Liver (tissue), 9 donors: ENCODE results near the gene COPA. TPM values are rescaled to one million over a fixed set of nuclear protein-coding genes. Genes with fewer than 3 reads are reported as not detected.
A peak's percentile ranks its signal among the peaks of the same experiment; 100 is the strongest.

ENCODE experiments used
- DNase-seq: peaks from one replicate; pipeline ENCODE4 v3.0.0-alpha.2; 2017; ENCODE audit warnings: low spot score
- H3K27ac ChIP-seq, 2 donors: one replicate each; pipeline ENCODE4 v1.7.0; 2013; ENCODE audit warnings: inconsistent platforms in 2 of 2, low read length in 2 of 2, control low read depth in 1 of 2, low read depth in 1 of 2, mild to moderate bottlenecking in 1 of 2
- H3K27me3 ChIP-seq, 4 donors: one replicate each; pipeline versions ENCODE4 v1.6.1 to v1.7.0; 2013; ENCODE audit warnings: low read length in 3 of 4, inconsistent platforms in 1 of 4, mild to moderate bottlenecking in 1 of 4, moderate library complexity in 1 of 4; ENCODE audit not compliant: control insufficient read depth in 4 of 4, insufficient read depth in 4 of 4
- H3K36me3 ChIP-seq, 4 donors: one replicate each; pipeline versions ENCODE4 v1.6.1 to v1.7.0; 2013; ENCODE audit warnings: low read length in 3 of 4, mild to moderate bottlenecking in 3 of 4, low read depth in 1 of 4, moderate library complexity in 1 of 4; ENCODE audit not compliant: control insufficient read depth in 4 of 4, insufficient read depth in 3 of 4
- H3K4me1 ChIP-seq, 4 donors: one replicate each; pipeline versions ENCODE4 v1.6.1 to v1.7.0; 2013; ENCODE audit warnings: low read length in 3 of 4, mild to moderate bottlenecking in 3 of 4, moderate library complexity in 1 of 4; ENCODE audit not compliant: control insufficient read depth in 4 of 4, insufficient read depth in 4 of 4
- H3K4me3 ChIP-seq, 3 donors: one replicate each; pipeline versions ENCODE4 v1.6.1 to v1.7.0; 2013; ENCODE audit warnings: low read length in 3 of 3, control low read depth in 1 of 3, low read depth in 1 of 3, mild to moderate bottlenecking in 1 of 3
- H3K9ac ChIP-seq, 2 donors: one replicate each; pipeline ENCODE4 v1.7.0; 2013; ENCODE audit warnings: low read length in 2 of 2, mild to moderate bottlenecking in 2 of 2, moderate library complexity in 2 of 2, control low read depth in 1 of 2, low read depth in 1 of 2
- H3K9me3 ChIP-seq, 4 donors: one replicate each; pipeline versions ENCODE4 v1.6.1 to v1.7.0; 2013; ENCODE audit warnings: low read length in 3 of 4; ENCODE audit not compliant: control insufficient read depth in 4 of 4
- ATF3 ChIP-seq: IDR thresholded peaks from 2 replicates; pipeline ENCODE4 v1.6.1; 2016; ENCODE audit warnings: antibody characterized with exemption
- CTCF ChIP-seq: fragments of 150-350 bp; IDR thresholded peaks from 2 replicates; pipeline ENCODE4 v1.5.1; 2017; ENCODE audit warnings: improper control_type of control experiment, low read depth, low read length; ENCODE audit not compliant: missing input control
- FOXA2 ChIP-seq: IDR thresholded peaks from 2 replicates; pipeline ENCODE4 v1.6.1; 2016; ENCODE audit warnings: antibody characterized with exemption
- HNF4A ChIP-seq, 2 donors: conservative IDR thresholded peaks; 2 replicates each; pipeline ENCODE4 v1.6.1; 2016; ENCODE audit warnings: antibody characterized with exemption in 2 of 2, mild to moderate bottlenecking in 2 of 2
- HNF4G ChIP-seq: IDR thresholded peaks from 2 replicates; pipeline ENCODE4 v1.6.1; 2016; ENCODE audit warnings: antibody characterized with exemption
- JUND ChIP-seq, 2 donors: IDR thresholded peaks; 2 replicates each; pipeline ENCODE4 v1.6.1; 2016; ENCODE audit warnings: antibody characterized with exemption in 2 of 2
- MAX ChIP-seq: IDR thresholded peaks from 2 replicates; pipeline ENCODE4 v1.6.1; 2016; ENCODE audit warnings: antibody characterized with exemption
- NR2F2 ChIP-seq: IDR thresholded peaks from 2 replicates; pipeline ENCODE4 v1.6.1; 2016; ENCODE audit warnings: antibody characterized with exemption
- RAD21 ChIP-seq, 2 donors: IDR thresholded peaks; 2 replicates each; pipeline ENCODE4 v1.6.1; 2016; ENCODE audit warnings: antibody characterized with exemption in 2 of 2, mild to moderate bottlenecking in 2 of 2
- REST ChIP-seq: IDR thresholded peaks from 2 replicates; pipeline ENCODE4 v1.6.1; 2016; ENCODE audit warnings: antibody characterized with exemption, mild to moderate bottlenecking
- RXRA ChIP-seq, 2 donors: IDR thresholded peaks; 2 replicates each; pipeline ENCODE4 v1.6.1; 2017 to 2018; ENCODE audit warnings: antibody characterized with exemption in 2 of 2, mild to moderate bottlenecking in 1 of 2
- SP1 ChIP-seq: IDR thresholded peaks from 2 replicates; pipeline ENCODE4 v1.6.1; 2018; ENCODE audit warnings: antibody characterized with exemption, mild to moderate bottlenecking
- TAF1 ChIP-seq: conservative IDR thresholded peaks from 2 replicates; pipeline ENCODE4 v1.6.1; 2016; ENCODE audit warnings: antibody characterized with exemption, mild to moderate bottlenecking
- YY1 ChIP-seq: IDR thresholded peaks from 2 replicates; pipeline ENCODE4 v1.6.1; 2016; ENCODE audit warnings: antibody characterized with exemption, mild to moderate bottlenecking
- WGBS: extraction: QIAGEN DNeasy Blood & Tissue Kit; methylation state at CpG from one replicate; pipeline ENCODE4 v1.1.7; 2013; 5-methylcytosine and 5-hydroxymethylcytosine counted together
- polyA plus RNA-seq, 2 donors: library from polyadenylated mRNA; stranded (reverse) in 1 of 2; unstranded in 1 of 2; fragments of 200-250 nt in 1 of 2; fragments of >200 nt in 1 of 2; fragmentation: Nextera tagmentation in 1 of 2; extraction: Ambion mirVana in 1 of 2; gene quantifications; one replicate each; pipeline versions ENCODE4 v1.2.1 to v1.2.3, GENCODE V29; 2013 to 2015
- total RNA-seq, 2 donors: library from RNA; depleted of rRNA; stranded (reverse); fragments of >200 nt; gene quantifications; one replicate each; pipeline ENCODE4 v1.2.3, GENCODE V29; 2014
- donor health status: healthy.
- donor health status: healthy.
- donor health status: healthy.
- donor health status: healthy.
- donor health status: healthy.

COPA gene
- total and polyA plus RNA-seq, 4 donors, result 46.8 to 145 (median 75.9) TPM

GRCh38 chr1:160374306-160375110, 31.5 kb upstream of the COPA start:
- Histone ChIP-seq H3K9me3 (no peaks in the 10 kb centered on the region), H3K36me3 (no peaks in the 10 kb centered on the region), H3K27me3 (no peaks in the 10 kb centered on the region), H3K4me3 (no peak overlapping the region), H3K9ac (no peak overlapping the region), H3K4me1 (peaks cover 0 to 7% (median 1%) of the 10 kb centered on the region in 4 donors), H3K27ac (no peak overlapping the region)
- TF ChIP-seq CTCF (no peak), RAD21 (IDR thresholded peaks at IDR 0.05) (no peak), YY1 (no peak), MAX (no peak), JUND (IDR thresholded peaks at IDR 0.05) (no peak), ATF3 (no peak), TAF1 (no peak), REST (no peak), HNF4G (no peak), RXRA (IDR thresholded peaks at IDR 0.05) (no peak), FOXA2 (no peak), SP1 (no peak), HNF4A (conservative IDR thresholded peaks at IDR 0.05) (no peak), NR2F2 (no peak)
- WGBS, result 71% methylated on average over 6 of the region's 6 CpGs
- DNase-seq, result no peak

- no peak for DNase-seq
- no peak overlapping the region for H3K9ac ChIP-seq
- H3K27ac ChIP-seq, result no peak overlapping the region
- peaks cover 0 to 7% (median 1%) of the 10 kb centered on the region in 4 donors for H3K4me1 ChIP-seq
- H3K9me3 ChIP-seq, result no peaks in the 10 kb centered on the region
- TF ChIP-seq RAD21 (IDR thresholded peaks at IDR 0.05), result no peak
- peak; percentile 85 for TF ChIP-seq REST
- no peaks in the 10 kb centered on the region for H3K36me3 ChIP-seq
- no peaks in the 10 kb centered on the region for H3K27me3 ChIP-seq
- H3K4me3 ChIP-seq, result no peak overlapping the region
- WGBS, result 90% methylated on average over 4 of the region's 4 CpGs
These were observed 30.6 kb upstream of the COPA start for GRCh38 chr1:160373696-160374095.
